K562 (cell line): ENCODE results near the gene OR5H2. TPM values are rescaled to one million over a fixed set of nuclear protein-coding genes. Genes with fewer than 3 reads are reported as not detected.

Experiments
- ATAC-seq: fragments of 200-7000 bp; cut with Tn5 transposase; 3 replicates; pipeline ENCODE4 v1.9.1; 2020; ENCODE audit warnings: moderate library complexity
- BruUV-seq: library from RNA; stranded (reverse); fragments of 400-500 nt; replicated peaks from 2 replicates; lab custom pipeline; 2021; lab: Mats Ljungman, UMichigan
- CTCF ChIA-PET: fragments of 300-600 bp; formaldehyde crosslinking; extraction: SDS; loops from one replicate; lab custom pipeline; 2021; ENCODE audit warnings: low intra/inter-chr PET ratio; lab: Yijun Ruan, JAX
- POLR2A ChIA-PET: fragments of 300-600, 350-650 bp; sonication (Branson Sonifier 250); formaldehyde crosslinking; extraction: SDS; loops from one replicate; lab custom pipeline; 2021; ENCODE audit warnings: antibody characterized with exemption, inconsistent platforms; lab: Yijun Ruan, JAX
- DNase-seq, 4 experiments: peaks; one replicate each; pipeline versions ENCODE4 v3.0.0 to v3.0.0-alpha.2; 2011 to 2018; ENCODE audit warnings: low spot score in 3 of 4, mixed read lengths in 3 of 4; ENCODE audit errors: extremely low read depth in 1 of 4
- FAIRE-seq: peaks from 2 replicates; lab custom pipeline; 2011; peaks lifted over from hg19 to GRCh38; lab: Jason Lieb, UNC
- H2AFZ ChIP-seq: 2 replicates; pipeline ENCODE4 v1.6.0; 2011; ENCODE audit warnings: low read depth, low read length, control low read depth, inconsistent platforms
- H3K27ac ChIP-seq: fragments of 200-600 bp; 3 replicates; pipeline ENCODE4 v1.8.0; 2011; ENCODE audit warnings: low read depth, mild to moderate bottlenecking, control low read depth, inconsistent platforms, low read length, moderate library complexity, mixed read lengths; ENCODE audit errors: extremely low read depth
- H3K27me3 ChIP-seq, 2 experiments: fragments of 300-600 bp in 1 of 2; 2 replicates in 1 of 2; 3 replicates in 1 of 2; pipeline versions ENCODE4 v1.6.0 to v1.8.0; 2011; ENCODE audit warnings: inconsistent platforms in 2 of 2, low read length in 2 of 2, mild to moderate bottlenecking in 1 of 2, mixed read lengths in 1 of 2, moderate library complexity in 1 of 2; ENCODE audit not compliant: control insufficient read depth in 2 of 2, insufficient read depth in 2 of 2
- H3K36me3 ChIP-seq: fragments of 300-600 bp; 3 replicates; pipeline ENCODE4 v1.8.0; 2011; ENCODE audit warnings: mild to moderate bottlenecking, low read length, inconsistent platforms; ENCODE audit not compliant: control insufficient read depth, insufficient read depth
- H3K4me1 ChIP-seq, 2 experiments: fragments of 200-600 bp in 1 of 2; replicated peaks in 1 of 2; 2 replicates in 1 of 2; 3 replicates in 1 of 2; pipeline versions ENCODE4 v1.5.1 to v1.8.0; 2011; ENCODE audit warnings: inconsistent platforms in 2 of 2, low read length in 2 of 2, mild to moderate bottlenecking in 1 of 2, mixed read lengths in 1 of 2, moderate library complexity in 1 of 2; ENCODE audit not compliant: control insufficient read depth in 2 of 2, insufficient read depth in 2 of 2
- H3K4me2 ChIP-seq: 2 replicates; pipeline ENCODE4 v1.6.1; 2011; ENCODE audit warnings: low read length, control low read depth, inconsistent platforms, mixed read lengths; ENCODE audit not compliant: insufficient read depth
- H3K4me3 ChIP-seq: fragments of 200-600 bp; sonication (generic), shearing (Covaris generic); 2 replicates; pipeline ENCODE4 v1.5.1; 2016; ENCODE audit warnings: control low read depth, inconsistent platforms
- H3K79me2 ChIP-seq: fragments of 200-600 bp; 3 replicates; pipeline ENCODE4 v1.8.0; 2011; ENCODE audit warnings: low read length, inconsistent platforms; ENCODE audit not compliant: control insufficient read depth, insufficient read depth
- H3K9ac ChIP-seq, 2 experiments: 2 replicates each; pipeline versions ENCODE4 v1.6.0 to v1.6.1; 2011; ENCODE audit warnings: low read depth in 2 of 2, low read length in 2 of 2, control low read depth in 1 of 2, inconsistent platforms in 1 of 2, mild to moderate bottlenecking in 1 of 2, mixed read lengths in 1 of 2; ENCODE audit not compliant: insufficient read depth in 1 of 2
- H3K9me1 ChIP-seq: one replicate; pipeline ENCODE4 v1.6.0; 2011; ENCODE audit warnings: inconsistent platforms, mild to moderate bottlenecking, low read length, moderate library complexity; ENCODE audit not compliant: control insufficient read depth, insufficient read depth
- H3K9me3 ChIP-seq: replicated peaks from 2 replicates; pipeline ENCODE4 v1.5.1; 2011; ENCODE audit warnings: low read depth, low read length, inconsistent platforms; ENCODE audit not compliant: control insufficient read depth, insufficient read depth
- H4K20me1 ChIP-seq: replicated peaks from 2 replicates; pipeline ENCODE4 v1.6.1; 2011; ENCODE audit warnings: low read length, inconsistent platforms, mixed read lengths; ENCODE audit not compliant: control insufficient read depth, insufficient read depth
- DIDO1 ChIP-seq: fragments of 450-650 bp; IDR thresholded peaks from 2 replicates; pipeline ENCODE4 v1.6.1; 2016; ENCODE audit warnings: low read depth, missing biosample characterization, missing genetic modification characterization
- FIP1L1 ChIP-seq: fragments of 200-400 bp; formaldehyde crosslinking; IDR thresholded peaks from 2 replicates; pipeline ENCODE4 v1.6.1; 2018; ENCODE audit warnings: mild to moderate bottlenecking, low read depth, low read length; ENCODE audit not compliant: poor library complexity, severe bottlenecking
- MITF ChIP-seq: IDR thresholded peaks from 2 replicates; pipeline ENCODE4 v1.6.1; 2014; ENCODE audit warnings: antibody characterized with exemption
- NR4A1 ChIP-seq, 2 experiments: fragments of 250-450 bp in 1 of 2; fragments of 450-650 bp in 1 of 2; sonication (Bioruptor Pico) in 1 of 2; IDR thresholded peaks; 2 replicates each; pipeline versions ENCODE4 v1.4.0 to v1.6.1; 2016 to 2020; ENCODE audit warnings: mild to moderate bottlenecking in 2 of 2, missing compliant biosample characterization in 1 of 2, missing genetic modification characterization in 1 of 2, moderate library complexity in 1 of 2
- STAT5A ChIP-seq: IDR thresholded peaks from 2 replicates; pipeline ENCODE4 v1.6.1; 2012; ENCODE audit warnings: low read length, inconsistent platforms, borderline replicate concordance
- ZNF354B ChIP-seq: fragments of 250-450 bp; sonication (Bioruptor Pico); IDR thresholded peaks from 2 replicates; pipeline ENCODE4 v1.4.0; 2020
- WGBS: fragments of 100-300 bp; shearing (Covaris generic); methylation state at CpG from one replicate; pipeline ENCODE4 v1.1.6; 2016; ENCODE audit warnings: low coverage, mixed read lengths; ENCODE audit not compliant: insufficient coverage; ENCODE audit errors: missing lambda C conversion rate; 5-methylcytosine and 5-hydroxymethylcytosine counted together
- in situ Hi-C: fragments of 300-500 bp; cut with MboI; formaldehyde crosslinking; loops from 4 replicates; pipeline ENCODE4 v1.15.0; 2018; ENCODE audit warnings: inconsistent platforms, mixed read lengths
- intact Hi-C: fragments of 100-400 bp; cut with micrococcal nuclease; formaldehyde crosslinking; loops from 2 replicates; pipeline ENCODE4 v1.14.2; 2022
- polyA plus RNA-seq, 8 experiments: library from polyadenylated mRNA; depleted of rRNA in 4 of 8; stranded (reverse) in 5 of 8; unstranded in 3 of 8; fragments of >200 nt; fragmentation: Nextera tagmentation in 2 of 8; fragmentation: Illumina TruSeq in 1 of 8; extraction: Ambion mirVana in 2 of 8; extraction: Trizol in 1 of 8; gene quantifications; 2 replicates each; pipeline versions ENCODE4 v1.2.1 to v1.2.3, GENCODE V29; 2011 to 2014; ENCODE audit warnings: inconsistent platforms in 1 of 8, missing spikeins in 1 of 8
- total RNA-seq, 7 experiments: library from RNA; depleted of rRNA in 6 of 7; stranded (reverse); fragments of >200 nt in 6 of 7; fragmentation: Illumina TruSeq in 2 of 7; extraction: Trizol in 2 of 7; gene quantifications; 2 replicates each; pipeline versions ENCODE4 v1.2.1 to v1.2.3, GENCODE V29; 2011 to 2021; ENCODE audit warnings: low replicate concordance in 1 of 7

Gene OR5H2
- total and polyA plus RNA-seq, 9 of the 15 experiments (the other 6 are each of a cell fraction or from before 2014, with no cell fraction given): not detected

- H3K4me2 ChIP-seq: no peak overlapping the region
- no peak for ATAC-seq
- H3K27me3 ChIP-seq: no peaks in the 10 kb centered on the region
- no peaks in the 10 kb centered on the region for H3K79me2 ChIP-seq
- 0% methylated on average over 1 of the region's 1 CpG for WGBS
- H3K27ac ChIP-seq: no peak overlapping the region
- H4K20me1 ChIP-seq: no peaks in the 10 kb centered on the region
- no peak overlapping the region for H3K4me3 ChIP-seq
- in situ Hi-C loops: no loop called here
- no peak for DNase-seq
- ChIA-PET POLR2A (interaction anchor here (0.6 kb wide), 1 partner anchor 1342 kb away, joined by 4 read pairs; no protein-coding TSS in a partner anchor), CTCF (no interaction called here)
- H2AFZ ChIP-seq: no peak overlapping the region
- BruUV-seq: no TSS peak
- intact Hi-C loops: no loop called here
- H3K9ac ChIP-seq: no peak overlapping the region
- H3K9me1 ChIP-seq: no peaks in the 10 kb centered on the region
- no peaks in the 10 kb centered on the region for H3K9me3 ChIP-seq
- FAIRE-seq: no peak
- TF ChIP-seq FIP1L1 (no peak), ZNF354B (CRISPR knock-in tag) (no peak), NR4A1 (CRISPR knock-in tag; IDR thresholded peaks at IDR 0.05) (no peak), NR4A1 (tag; IDR thresholded peaks at IDR 0.05) (no peak), STAT5A (no peak), MITF (no peak), DIDO1 (no peak)
- no peaks in the 10 kb centered on the region for H3K4me1 ChIP-seq
- H3K36me3 ChIP-seq: no peaks in the 10 kb centered on the region
Observed at GRCh38 chr3:98290916-98291315, 8.6 kb downstream of the OR5H2 start.
